ENCODE measurements around the gene SPC24. TPM values are rescaled to one million over a fixed set of nuclear protein-coding genes. Genes with fewer than 3 reads are reported as not detected.

Gene SPC24
- total and polyA plus RNA-seq, 9 of the 15 experiments (the other 6 are each of a cell fraction or from before 2014, with no cell fraction given) = 18.2 to 154 (median 60.9) TPM

DNA sequence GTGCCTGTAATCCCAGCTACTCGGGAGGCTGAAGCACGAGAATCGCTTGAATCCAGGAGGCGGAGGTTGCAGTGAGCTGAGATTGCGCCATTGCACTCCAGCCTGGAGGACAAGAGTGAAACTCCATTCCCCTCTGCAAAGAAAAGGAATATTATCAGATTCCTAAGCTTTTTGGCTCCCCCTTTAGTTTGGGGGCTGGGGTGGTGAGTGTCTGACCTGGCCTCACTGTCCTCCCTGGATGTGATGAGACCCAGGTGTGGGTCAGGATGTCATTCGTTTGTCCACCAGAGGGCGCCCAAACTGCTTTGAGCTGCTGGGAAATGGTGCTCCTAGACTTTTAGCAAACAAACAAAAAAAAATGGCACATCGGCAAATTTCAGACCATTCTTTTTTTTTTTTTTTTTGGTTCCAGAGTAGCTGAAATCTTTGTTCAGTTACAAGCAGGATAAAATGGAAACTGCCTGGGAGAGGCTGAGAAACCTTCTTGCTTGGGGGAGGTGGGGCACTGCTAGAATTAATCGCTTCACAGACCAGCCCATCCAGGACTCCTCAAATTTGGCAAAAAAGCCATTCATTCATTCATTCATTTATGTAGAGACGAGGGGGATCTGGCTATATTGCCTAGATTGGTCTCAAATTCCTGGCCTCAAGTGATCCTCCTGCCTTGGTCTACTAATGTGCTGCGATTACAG lies 29.4 kb downstream of the SPC24 start (continued):
- TF ChIP-seq, protein P1, sequence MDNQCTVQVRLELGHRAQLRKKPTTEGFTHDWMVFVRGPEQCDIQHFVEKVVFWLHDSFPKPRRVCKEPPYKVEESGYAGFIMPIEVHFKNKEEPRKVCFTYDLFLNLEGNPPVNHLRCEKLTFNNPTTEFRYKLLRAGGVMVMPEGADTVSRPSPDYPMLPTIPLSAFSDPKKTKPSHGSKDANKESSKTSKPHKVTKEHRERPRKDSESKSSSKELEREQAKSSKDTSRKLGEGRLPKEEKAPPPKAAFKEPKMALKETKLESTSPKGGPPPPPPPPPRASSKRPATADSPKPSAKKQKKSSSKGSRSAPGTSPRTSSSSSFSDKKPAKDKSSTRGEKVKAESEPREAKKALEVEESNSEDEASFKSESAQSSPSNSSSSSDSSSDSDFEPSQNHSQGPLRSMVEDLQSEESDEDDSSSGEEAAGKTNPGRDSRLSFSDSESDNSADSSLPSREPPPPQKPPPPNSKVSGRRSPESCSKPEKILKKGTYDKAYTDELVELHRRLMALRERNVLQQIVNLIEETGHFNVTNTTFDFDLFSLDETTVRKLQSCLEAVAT (IDR thresholded peaks at IDR 0.05) = no peak
- TF ChIP-seq, protein P2, sequence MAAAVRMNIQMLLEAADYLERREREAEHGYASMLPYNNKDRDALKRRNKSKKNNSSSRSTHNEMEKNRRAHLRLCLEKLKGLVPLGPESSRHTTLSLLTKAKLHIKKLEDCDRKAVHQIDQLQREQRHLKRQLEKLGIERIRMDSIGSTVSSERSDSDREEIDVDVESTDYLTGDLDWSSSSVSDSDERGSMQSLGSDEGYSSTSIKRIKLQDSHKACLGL (CRISPR knock-in tag; IDR thresholded peaks at IDR 0.05; ENCODE audit: borderline replicate concordance, poor library complexity, severe bottlenecking) = no peak
- TF ChIP-seq CBX3 (IDR thresholded peaks at IDR 0.05; ENCODE audit: borderline replicate concordance in 1 of 2, low read length in 2 of 2) = no peak
- TF ChIP-seq E2F3 (CRISPR knock-in tag; IDR thresholded peaks at IDR 0.05) = no peak
- no peak for TF ChIP-seq RBBP5 (IDR thresholded peaks at IDR 0.05; ENCODE audit: borderline replicate concordance, insufficient read depth, low read length, poor library complexity, severe bottlenecking)
- TF ChIP-seq ZNF668 (CRISPR knock-in tag; IDR thresholded peaks at IDR 0.05) = no peak
- no peak for TF ChIP-seq MBD2 (IDR thresholded peaks at IDR 0.05; ENCODE audit: borderline replicate concordance, low read depth)
- TF ChIP-seq ZNF717 (CRISPR knock-in tag; IDR thresholded peaks at IDR 0.05) = no peak
- TF ChIP-seq, protein P3, sequence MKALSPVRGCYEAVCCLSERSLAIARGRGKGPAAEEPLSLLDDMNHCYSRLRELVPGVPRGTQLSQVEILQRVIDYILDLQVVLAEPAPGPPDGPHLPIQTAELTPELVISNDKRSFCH (CRISPR knock-in tag; IDR thresholded peaks at IDR 0.05) = no peak
- TF ChIP-seq, protein P3 (tag; IDR thresholded peaks at IDR 0.05) = no peak
- no peak for TF ChIP-seq PPARD (CRISPR knock-in tag; IDR thresholded peaks at IDR 0.05)
- TF ChIP-seq POLR2AphosphoS2 (IDR thresholded peaks at IDR 0.05; ENCODE audit: low read length) = peak; percentile 66
- no peak; the same call in 1 of the 2 replicates for TF ChIP-seq CTBP1 (IDR thresholded peaks at IDR 0.05; ENCODE audit: borderline replicate concordance)
- no peak for TF ChIP-seq JUND (IDR thresholded peaks at IDR 0.05; ENCODE audit: borderline replicate concordance, low read depth, low read length)
- no peak for TF ChIP-seq JUND (tag; IDR thresholded peaks at IDR 0.05; ENCODE audit: borderline replicate concordance, low read depth, low read length)
- TF ChIP-seq NCOA4 (IDR thresholded peaks at IDR 0.05; ENCODE audit: partially characterized antibody) = no peak
- TF ChIP-seq GTF2A2 (tag; IDR thresholded peaks at IDR 0.05) = no peak
- peak; percentile 77 for TF ChIP-seq MAFF (IDR thresholded peaks at IDR 0.05; ENCODE audit: low read length)
- TF ChIP-seq ZNF780A (CRISPR knock-in tag; IDR thresholded peaks at IDR 0.05) = no peak
